Stimulated activated CD4-positive, alpha-beta T cell treated with anti-CD3 and anti-CD28 coated beads, Interleukin-2, amount 100 ng/mL, for 4 hours (primary cell): ENCODE data around the gene WBP2.
A peak's percentile ranks its signal among the peaks of the same experiment; 100 is the strongest.

Experiments
- DNase-seq: peaks from one replicate; pipeline ENCODE4 v3.0.0-alpha.2; 2020; ENCODE audit warnings: low read depth

The WBP2 gene

DNA sequence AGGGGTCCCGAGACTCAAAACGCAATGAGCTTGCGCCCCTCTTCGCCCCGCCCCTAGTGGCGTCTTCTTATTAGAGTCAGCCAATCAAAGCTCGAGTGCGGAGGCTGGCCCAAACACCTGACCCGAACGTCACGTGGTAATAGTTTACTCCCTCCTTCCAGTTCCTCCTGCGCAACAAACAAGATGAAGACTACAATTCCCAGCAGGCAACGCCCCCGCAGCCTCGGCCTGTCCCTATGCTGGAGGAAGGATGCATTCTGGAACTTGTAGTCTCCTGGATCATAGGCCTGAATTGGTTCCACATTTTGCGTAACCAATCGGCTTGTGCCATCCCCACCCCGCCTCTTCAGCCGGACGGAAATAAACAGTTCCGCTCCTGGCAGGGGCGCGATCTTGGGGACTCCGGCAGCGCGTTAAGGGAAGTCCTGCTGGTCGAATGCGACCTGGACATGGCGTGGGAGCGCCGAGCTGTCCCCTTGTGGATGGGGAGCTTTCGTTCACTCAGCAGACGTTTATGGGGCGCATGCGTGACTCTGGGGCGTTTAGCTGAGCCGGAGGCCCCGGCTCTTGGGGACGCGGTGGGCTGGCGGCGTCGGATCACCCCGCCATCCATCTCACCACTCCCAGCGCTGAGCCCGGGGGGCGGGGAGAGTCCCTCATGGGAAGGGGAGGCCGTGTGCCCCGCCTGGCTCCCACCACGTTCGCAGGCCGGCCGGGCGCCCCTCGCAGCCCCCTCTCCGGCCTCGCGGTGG lies at the start of gene WBP2:
WBP2 (minus strand) TSS at position 26 of the 752 bp plus-strand sequence. CDS start 38 bp downstream, outside the sequence.
- peak; percentile 98 for DNase-seq

DNA sequence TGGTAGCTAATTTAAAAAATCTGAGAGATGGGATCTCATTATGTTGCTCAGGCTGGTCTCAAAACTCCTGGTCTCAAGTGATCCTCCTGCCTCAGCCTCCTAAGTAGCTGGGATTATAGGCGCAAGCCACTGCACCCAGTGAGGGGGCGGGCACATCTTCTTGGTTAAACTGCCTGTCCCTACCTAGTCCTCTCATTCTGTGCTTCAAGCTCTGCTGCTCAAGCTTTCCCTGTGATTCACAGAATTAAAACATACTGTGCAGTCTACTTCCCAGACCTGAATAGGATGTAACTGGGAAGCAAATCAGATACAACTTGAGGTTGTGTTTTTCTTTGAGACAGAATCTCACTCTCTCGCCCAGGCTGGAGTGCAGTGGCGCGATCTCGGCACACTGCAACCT lies 47.3 kb upstream of the WBP2 start:
- no peak for DNase-seq

DNA sequence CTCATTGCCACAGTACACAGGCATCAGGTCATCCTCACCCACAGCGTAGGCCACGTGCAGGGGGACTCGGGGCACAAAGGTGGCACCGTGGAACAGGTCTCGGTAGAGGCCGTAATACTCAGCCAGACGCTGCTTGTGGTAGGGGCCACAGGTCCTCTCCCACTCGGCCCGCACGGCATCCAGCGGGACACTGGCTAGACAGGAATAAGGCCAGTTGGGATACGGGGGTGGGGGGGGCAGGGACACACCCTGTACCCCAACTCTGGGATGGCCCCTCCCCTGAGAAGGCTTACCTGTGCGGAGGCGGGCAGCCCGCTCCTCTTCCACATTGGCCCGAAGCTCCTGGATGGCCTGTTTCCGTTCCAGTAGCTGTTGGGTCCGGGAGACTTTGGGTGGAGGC lies 46.6 kb upstream of the WBP2 start:
- DNase-seq = no peak

DNA sequence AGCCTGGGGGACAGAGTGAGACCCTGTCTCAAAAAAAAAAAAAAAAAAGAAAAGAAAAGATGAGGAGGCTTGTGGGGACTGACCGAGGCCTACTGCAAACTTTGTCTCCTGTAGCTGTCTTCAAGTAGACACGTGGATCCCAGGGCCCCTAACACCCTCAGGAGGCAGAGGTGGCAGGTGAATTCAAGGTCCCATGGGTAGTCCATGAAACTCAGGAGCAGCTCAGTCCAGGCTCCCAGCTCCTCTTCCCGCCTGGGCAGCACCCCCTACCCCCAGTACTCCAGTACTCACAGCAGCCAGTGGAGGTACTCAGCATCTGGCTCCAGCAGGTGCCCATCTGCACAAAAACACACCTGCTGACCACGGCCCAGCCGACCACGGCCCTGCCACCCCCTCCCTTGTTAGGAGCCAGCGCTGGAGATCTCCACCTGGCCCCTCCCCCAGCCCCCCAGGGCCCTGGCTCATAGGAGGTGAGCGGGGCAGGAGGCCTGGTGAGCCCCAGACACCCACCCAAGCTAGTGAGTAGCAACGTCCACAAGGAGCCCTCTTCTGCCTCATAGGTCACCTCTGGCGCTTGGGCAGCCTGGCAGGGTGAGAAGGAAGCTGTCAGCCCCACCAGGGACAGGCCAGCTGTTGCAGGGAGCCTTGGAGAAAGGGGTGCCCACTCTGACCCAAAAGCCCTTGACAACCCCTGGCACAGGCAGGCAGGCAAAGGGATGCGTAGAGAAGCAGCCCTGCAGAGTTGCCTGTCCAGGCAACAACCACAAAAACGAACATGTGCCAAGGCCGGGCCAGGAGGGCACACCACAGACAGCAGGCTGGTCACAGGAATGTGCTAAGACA lies 45.8 kb upstream of the WBP2 start:
- no peak for DNase-seq

DNA sequence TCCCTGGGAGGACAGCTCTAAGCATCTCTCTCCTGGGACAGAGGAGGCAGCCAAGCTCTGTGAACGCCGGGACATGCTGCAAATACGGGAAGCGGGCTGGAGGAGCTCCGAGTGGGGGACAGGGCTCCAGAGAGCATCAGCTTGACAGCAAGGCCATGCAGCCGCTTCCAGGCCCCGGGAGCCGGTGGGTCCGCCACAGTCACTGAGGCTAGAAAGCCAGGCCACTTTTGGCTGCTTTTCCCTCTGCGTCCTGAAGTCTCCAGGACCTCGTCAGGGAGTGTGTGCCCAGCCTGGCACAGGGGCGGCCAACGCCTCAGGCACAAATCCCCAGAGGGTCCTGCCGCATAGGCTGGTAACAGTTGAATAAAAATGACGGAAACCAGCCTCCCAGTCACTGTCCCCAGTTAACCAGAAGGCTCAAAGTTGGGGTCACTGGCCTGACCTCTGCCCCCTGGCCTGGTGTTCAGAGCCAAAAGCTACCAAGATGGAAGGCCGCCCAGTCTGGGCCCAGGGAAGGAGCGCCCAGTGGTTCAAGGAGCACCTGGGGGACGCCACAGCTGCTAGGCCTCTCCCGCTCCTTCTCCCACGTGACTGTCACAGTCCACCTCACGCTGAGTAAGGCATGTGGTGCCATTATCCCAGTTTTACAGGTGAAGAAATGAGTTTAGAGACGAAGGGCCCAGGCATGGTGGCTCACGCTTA lies 44.8 kb upstream of the WBP2 start:
- no peak for DNase-seq

DNA sequence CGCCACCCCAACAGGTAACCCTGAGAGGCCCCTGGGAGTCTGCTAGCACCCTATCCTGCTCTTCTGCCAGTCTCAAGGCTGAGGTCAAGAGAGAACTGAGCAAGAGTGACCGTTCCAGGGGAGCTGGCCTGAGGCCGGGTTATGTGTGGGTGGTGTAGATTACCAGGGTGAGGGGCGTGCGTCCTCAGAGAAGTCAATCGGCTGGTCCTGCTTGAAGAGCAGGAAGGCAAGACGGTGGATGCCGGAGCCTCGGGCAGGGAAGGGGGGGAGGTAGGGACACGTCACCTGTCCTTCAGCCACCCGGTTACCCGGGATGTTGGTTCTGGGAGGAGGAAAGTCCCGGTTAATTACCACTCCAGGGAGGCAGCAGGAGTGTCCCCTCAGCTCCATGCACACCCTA lies 44.2 kb upstream of the WBP2 start:
- no peak for DNase-seq

DNA sequence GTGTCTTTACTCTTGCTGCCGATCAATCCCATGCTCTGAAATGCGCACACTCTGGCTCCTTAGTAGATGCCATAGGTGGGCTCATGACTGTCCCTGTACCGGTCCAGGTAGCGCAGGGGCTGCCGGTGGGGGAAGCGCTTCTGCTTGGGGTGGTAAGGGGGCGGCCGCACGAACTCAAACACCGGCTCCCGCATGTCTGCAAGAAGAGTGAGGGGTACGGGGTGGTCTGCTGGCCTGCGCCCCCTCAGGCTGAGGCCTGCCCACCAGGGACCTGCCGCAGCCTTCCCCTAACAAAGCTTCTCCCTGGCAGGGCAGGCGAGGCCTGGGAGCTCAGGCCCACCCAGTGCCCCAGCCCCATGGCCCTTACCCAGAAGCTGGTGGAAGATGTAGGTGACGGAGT lies 43.7 kb upstream of the WBP2 start:
- DNase-seq = no peak

DNA sequence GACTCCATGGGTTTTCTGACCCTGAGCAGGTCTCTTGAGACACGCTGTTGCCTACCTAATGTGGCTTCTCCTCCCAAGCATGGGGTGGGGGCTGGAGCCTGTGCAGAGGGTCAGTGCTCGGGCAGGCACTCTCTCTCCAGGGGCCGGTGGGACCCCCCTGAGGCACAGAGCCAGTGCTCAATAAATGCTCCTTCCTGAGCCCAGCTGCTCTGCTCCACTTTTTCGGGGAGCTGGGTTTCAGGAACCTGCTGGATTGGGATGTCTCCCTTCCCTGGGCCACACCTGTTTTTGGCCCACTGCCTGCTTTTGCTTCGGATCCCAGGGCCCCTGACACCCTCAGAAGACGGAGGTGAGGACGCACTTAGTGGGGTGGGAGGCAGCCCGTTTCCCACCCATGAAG lies 42.9 kb upstream of the WBP2 start:
- no peak for DNase-seq

DNA sequence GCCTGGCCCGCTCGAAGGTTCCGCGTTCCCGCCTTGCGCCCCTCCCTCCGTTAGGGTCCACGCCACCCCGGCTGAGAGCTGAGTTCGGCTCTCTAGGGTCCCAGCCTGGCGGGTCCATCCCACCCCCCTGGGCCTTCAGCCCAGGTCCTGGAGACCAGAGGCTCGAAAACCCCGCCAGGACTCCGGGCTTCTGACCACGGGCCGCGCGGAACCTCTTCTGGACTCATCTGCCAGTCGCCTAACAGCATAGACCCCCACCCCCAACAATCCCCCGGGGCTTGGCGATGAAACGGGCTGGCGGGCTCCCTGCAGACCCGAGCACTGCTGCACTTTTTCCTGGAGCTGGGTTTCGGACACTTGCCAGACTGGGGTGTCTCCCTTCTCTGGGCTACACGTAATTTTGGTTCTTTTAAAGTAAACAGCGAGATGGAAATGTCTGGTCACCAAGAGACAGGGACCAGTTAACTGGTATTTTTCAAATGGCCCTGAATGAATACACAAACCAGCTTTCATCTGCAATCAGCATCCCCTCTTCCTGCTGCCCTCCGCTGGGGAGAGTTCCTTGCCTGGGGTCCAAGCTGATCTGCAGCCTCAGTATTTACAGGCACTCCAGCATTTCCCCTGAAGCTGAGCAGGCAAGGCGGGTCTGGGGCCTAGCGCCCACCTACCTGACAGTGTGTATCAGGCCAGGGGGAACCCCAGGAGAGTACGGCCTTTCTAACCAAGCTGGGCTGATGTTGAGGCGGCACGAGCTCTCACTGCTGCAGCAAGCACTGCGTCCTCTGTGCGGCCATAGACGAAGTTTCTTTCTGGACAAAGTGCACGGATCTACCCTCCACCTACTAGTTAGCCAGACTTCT lies 42.3 kb upstream of the WBP2 start:
- DNase-seq = no peak

DNA sequence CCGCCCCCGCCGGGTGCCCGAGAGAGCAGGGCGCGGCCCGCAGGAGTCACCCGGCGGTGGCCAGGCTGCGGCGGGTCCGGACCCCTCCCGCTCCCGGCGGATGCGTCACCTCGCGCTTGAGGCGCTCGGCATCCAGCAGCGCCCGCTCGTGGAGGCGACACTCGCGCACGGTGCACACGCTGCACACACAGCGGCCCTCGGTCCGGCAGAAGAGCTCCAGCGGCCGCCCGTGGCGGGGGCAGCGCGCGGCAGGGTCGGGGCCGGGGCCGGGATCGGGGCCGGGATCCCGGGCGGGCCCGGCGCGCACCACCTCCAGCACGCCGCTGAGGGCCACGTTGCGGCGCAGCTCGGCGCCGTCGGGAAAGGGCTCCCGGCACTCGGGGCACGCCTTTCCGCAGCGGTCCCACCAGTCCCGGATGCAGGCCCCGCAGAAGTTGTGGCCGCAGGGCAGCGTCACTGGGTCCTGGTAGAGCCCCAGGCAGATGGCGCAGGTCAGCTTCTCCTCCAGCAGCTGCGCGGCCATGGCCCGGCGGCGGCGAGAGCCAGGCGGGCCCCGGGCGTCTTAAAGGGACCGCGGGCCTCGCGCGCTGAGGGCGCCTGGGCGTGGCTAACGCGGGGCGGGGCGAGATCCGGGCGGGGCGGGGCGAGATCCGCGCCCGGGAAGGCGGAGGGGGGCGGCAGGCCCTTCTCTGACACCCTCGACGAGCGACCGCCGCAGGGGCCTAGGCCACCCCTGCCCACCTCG lies 41.5 kb upstream of the WBP2 start, which contains the start of gene TRIM65:
TRIM65 (minus strand) TSS at position 537 of the 745 bp plus-strand sequence; CDS start at position 523, 14 bp downstream.
- DNase-seq = peak; percentile 75

DNA sequence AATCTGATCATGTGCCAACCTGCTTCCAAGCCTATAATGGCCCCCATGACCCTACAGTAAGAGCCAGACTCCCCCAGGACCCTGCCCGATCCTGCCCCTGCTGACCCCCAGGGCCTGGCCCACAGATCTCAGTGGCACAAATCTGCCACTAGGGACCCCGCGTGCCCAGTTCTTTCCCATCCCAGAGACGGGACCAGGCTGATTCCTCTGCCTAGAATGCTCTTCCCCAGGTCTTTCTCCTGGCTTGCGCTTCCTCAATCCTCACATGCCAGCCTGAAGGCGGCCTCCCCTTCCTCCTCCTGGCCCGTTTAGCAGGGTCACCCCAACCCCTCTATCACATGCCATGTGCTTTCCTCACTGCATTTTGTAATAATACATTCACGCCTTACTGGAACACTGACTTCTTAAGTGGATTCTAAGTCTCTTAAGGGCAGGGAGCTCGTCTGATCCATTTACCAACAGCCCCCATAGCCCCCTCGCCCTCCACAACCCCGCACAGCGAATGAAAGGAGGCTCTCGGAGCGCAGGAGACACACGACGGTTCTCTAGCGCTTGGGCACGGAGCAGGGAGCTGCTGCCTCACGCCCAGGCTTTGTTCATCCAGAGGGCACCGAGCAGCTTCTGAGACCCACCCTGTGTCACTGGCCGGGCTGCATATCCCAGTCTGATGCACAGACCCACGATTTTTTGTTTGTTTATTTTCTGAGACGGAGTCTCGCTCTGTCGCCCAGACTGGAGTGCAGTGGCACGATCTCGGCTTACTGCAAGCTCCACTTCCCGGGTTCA lies 40.4 kb upstream of the WBP2 start:
- no peak for DNase-seq

DNA sequence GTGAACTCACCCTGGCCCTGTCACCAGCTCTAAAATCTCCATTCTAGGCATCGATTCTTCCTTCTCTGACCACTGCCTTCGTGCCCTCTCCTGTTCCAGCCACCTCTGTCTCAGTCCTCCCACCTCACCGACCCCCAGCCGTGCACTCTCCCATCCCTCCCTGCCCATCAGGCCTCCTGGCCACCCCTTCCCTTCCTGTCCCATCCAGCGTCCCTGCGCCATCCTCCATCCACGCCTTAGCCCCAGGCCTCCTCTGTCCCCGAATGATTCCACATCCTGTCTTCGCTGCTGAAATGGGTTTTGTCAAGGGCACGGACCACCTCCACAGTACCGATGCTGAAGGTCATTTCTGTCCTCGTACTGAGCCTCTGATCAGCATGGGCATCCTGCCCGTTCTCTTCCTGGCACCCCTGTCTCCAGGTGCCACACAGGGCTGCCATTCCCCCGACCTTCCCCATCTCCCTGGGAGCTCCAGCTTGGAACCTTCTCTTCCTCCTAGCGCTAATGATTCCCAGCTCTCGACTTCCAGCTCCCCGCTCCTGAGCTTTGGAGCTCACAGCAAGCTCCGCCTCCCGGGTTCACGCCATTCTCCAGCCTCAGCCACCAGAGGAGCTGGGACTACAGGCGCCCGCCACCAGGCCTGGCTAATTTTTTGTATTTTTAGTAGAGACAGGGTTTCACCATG lies 39.1 kb upstream of the WBP2 start:
- no peak for DNase-seq

DNA sequence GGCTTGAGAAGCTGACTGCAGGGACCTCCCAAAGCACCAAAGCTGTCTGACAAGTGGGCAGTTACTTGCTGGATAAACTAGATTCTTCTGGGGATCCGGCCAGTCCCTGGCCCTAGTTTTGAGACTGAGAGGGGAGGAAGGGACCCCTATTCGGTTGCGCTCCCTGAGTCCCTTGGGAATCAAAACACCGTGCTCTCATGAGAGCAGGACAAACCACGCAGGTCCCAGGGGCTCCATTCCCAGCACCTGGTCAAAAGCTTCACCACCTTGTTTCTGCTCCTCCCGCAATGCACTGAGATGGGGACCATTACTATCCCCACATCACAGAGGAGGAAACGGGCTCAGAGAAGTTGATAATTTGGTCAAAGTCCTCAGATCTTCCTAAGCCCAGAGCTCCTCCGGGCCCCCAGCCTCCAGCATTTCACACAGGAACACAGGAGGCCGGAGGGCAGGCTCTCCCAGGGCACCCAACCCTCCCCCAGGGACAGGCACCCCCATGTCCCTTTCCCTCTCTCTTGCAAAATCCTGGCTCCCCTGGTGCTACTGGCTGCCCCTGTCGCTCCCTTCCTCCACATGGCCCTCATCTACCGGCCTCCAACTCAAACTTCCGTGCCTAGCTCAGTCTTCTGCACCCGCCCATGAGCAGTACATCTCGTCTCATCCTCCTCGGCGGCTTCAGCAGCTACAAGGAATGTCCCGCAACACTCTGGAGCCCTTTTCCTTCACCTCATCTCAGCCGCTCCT lies 38.3 kb upstream of the WBP2 start:
- no peak for DNase-seq

DNA sequence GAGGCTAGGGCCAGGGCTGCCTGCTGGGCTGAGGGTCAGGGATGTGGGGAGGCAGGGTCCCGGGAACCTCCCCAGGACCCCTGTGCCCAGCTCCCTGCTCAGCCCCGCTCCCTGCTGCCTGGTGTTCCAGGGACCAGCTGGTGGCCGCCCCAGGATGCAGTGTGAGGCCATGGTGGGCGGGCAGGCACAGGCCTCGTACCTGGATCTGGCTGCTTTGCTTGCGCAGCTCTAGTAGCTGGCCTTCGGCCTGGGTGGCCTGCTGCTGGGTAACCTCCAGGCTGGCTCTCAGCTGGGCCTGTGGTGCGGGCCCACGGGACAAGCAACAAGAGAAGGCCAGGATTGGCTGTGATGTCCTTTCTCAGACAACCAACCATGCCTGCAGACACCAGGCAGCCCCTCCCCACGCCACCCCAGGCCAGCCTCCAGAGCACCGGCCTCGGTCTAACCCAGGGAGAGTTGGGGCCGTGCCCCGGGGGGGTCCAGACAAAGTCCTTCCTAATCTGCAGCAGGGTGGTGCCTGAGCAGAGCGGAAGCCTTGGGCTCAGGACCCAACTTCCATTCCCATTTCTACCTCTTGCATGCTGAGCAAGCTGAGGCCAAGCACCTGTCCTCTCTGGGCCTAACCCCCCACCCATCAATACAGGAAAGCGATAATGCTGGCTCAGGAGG lies 37.6 kb upstream of the WBP2 start:
- no peak for DNase-seq

DNA sequence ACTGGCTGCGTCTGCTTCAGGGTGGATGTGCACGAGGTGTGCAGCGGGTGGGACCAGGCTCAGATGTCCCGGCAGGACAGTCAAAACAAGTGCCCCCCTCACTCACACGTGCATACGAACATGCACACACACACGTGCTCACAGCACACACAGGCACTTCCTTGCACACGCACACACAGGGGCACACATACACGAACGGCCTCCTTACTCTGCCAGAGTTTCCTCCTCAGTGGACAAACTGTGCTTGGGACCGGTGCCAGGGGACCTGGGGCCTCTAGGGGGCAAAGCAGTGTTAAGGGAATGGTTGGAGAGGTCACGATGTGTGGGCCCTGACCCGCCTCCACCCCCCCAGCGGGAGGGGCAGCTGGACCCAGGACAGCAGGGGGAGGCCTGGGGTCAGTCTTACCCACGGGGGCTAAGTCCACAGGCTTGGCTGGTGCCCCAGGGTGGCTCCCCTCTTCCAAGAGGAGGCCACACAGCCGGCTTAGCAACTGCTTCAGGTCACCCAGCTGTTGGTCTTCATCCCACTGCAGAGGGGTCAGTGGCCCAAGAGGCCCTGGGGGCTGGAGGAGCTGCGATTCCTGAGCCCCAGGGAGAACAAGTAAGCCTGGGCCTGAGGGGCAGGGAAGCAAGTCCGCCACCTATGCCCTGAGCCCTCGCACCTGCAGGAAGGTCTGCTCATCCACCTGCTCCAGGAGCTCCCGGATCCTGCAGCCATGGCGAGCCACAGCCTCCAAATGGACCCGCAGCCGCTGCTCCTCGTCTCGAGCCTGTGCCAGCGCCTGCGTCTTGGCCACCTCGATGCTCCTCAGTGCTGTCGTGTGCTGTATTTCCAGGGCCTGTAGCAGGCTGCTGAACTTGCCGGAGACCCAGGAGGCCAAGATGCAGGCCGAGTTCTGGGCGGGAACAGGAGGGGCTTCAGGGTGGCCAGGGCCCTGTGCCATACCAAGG lies 36.7 kb upstream of the WBP2 start:
- DNase-seq = no peak

DNA sequence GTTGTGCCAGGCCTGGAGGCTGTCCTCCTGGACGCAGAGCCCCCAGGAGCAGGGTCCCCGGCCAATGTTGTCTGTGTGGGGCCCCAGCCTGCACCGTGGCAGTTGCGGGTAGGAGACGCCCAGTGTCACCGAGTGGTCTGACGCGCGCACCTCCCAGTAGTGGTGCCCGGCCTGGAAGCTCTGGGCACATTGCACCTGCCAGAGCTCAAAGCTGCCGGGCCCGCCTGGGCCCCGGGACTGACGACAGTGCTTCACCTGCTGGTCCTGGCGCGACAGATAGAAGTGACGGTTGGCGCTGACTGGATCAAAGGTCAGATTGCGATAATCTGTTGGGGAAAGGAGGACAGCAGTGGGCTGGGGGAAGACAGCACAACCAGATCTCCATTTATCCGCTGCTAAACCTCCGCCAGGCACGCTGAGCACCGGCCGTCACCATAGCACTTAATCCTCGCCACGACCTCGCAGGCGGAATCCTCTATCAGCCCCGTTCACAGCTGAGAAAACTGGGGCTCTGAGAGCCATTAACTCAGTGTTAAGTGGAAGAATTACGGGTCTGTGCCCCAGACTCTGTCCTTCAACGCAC lies 36.0 kb upstream of the WBP2 start:
- DNase-seq = no peak

DNA sequence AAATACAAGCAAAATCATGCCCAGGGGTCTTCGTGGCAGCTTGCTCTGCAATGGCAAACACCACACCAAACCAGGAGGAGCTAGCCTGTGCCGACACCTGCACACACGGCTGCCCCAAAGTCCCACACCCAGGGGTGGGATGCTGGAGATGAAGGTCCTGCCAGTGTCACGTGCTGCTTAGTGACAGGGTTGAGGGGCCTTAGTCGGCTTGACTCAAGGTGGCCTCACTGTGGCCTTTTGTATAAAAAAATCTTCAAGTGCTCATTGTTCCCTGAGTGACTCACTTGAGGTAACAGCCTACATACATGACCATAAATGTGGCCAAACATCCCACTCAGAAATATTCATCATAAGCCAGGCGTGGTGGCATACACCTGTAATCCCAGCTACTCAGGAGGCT lies 34.3 kb upstream of the WBP2 start:
- no peak for DNase-seq
